Transverse colon (tissue), 4 donors: ENCODE data around the gene FYB1. TPM values are rescaled to one million over a fixed set of nuclear protein-coding genes. Genes with fewer than 3 reads are reported as not detected.

Experiments used
- DNase-seq: peaks from one replicate; pipeline ENCODE4 v3.0.0-alpha.2; 2019
- H3K27ac ChIP-seq, 4 donors: fragments of 200-600 bp; sonication (generic); 2 replicates each; pipeline ENCODE4 v1.5.1; 2016 to 2018; ENCODE audit warnings: inconsistent platforms in 4 of 4
- H3K27me3 ChIP-seq: fragments of 200-600 bp; sonication (generic); 2 replicates; pipeline ENCODE4 v1.5.1; 2017; ENCODE audit warnings: inconsistent platforms
- H3K36me3 ChIP-seq, 4 donors: fragments of 200-600 bp; sonication (generic); 2 replicates each; pipeline ENCODE4 v1.5.1; 2017 to 2019; ENCODE audit warnings: inconsistent platforms in 4 of 4
- H3K4me1 ChIP-seq, 4 donors: fragments of 200-600 bp; sonication (generic); 2 replicates each; pipeline ENCODE4 v1.5.1; 2017 to 2020; ENCODE audit warnings: inconsistent platforms in 4 of 4
- H3K4me3 ChIP-seq, 4 donors: fragments of 200-600 bp; sonication (generic); 1 replicate in 1 of 4; 2 replicates in 3 of 4; pipeline versions ENCODE4 v1.5.1 to v1.6.1; 2017 to 2019; ENCODE audit warnings: inconsistent platforms in 4 of 4
- H3K9me3 ChIP-seq, 2 donors: fragments of 200-600 bp; sonication (generic); 2 replicates each; pipeline ENCODE4 v1.5.1; 2017 to 2019; ENCODE audit warnings: inconsistent platforms in 2 of 2
- EP300 ChIP-seq: sonication (generic); formaldehyde crosslinking; IDR thresholded peaks from one replicate; pipeline ENCODE4 v1.6.1; 2017; ENCODE audit warnings: antibody characterized with exemption, low read depth
- POLR2A ChIP-seq: fragments of 450-650 bp; IDR thresholded peaks from one replicate; pipeline ENCODE4 v1.6.1; 2016; ENCODE audit warnings: antibody characterized with exemption, mild to moderate bottlenecking, moderate library complexity
- POLR2AphosphoS5 ChIP-seq, 3 donors: sonication (generic); formaldehyde crosslinking; IDR thresholded peaks; one replicate each; pipeline ENCODE4 v1.6.1; 2016; ENCODE audit warnings: antibody characterized with exemption in 3 of 3
- WGBS, 2 donors: methylation state at CpG; one replicate each; pipeline ENCODE4 v1.1.5; 2018; ENCODE audit warnings: low coverage in 1 of 2; 5-methylcytosine and 5-hydroxymethylcytosine counted together
- in situ Hi-C, 4 donors: fragments of 200-750 bp; cut with MboI; loops; one replicate each; pipeline versions ENCODE4 v1.15.0 to v1.15.1; 2017; ENCODE audit warnings: low sequenced_read_pairs in 3 of 4, low pct_ligation_motif_present in 1 of 4, low pct_unique_long_range_greater_than_20kb in 1 of 4
- intact Hi-C: fragments of 100-400 bp; cut with DNase I; formaldehyde crosslinking; loops from one replicate; pipeline ENCODE4 v1.15.1; 2023; ENCODE audit warnings: low total_unique reads
- total RNA-seq, 4 donors: library from RNA; depleted of rRNA; stranded (reverse); fragments of >200 nt; gene quantifications; one replicate each; pipeline ENCODE4 v1.1.0, GENCODE V29; 2016
- TF ChIP-seq, protein P1 (sequence below), 5 experiments: fragments of 200-600 bp in 3 of 5; fragments of 450-650 bp in 2 of 5; sonication (generic) in 3 of 5; IDR thresholded peaks; 1 replicate in 2 of 5; 2 replicates in 3 of 5; pipeline ENCODE4 v1.5.1; 2016 to 2017; ENCODE audit warnings: antibody characterized with exemption in 5 of 5, inconsistent platforms in 3 of 5, mild to moderate bottlenecking in 2 of 5, moderate library complexity in 1 of 5

FYB1 gene
- total RNA-seq, 4 donors from 2014 or later, result 6.4 to 38.5 (median 17.5) TPM

DNA sequence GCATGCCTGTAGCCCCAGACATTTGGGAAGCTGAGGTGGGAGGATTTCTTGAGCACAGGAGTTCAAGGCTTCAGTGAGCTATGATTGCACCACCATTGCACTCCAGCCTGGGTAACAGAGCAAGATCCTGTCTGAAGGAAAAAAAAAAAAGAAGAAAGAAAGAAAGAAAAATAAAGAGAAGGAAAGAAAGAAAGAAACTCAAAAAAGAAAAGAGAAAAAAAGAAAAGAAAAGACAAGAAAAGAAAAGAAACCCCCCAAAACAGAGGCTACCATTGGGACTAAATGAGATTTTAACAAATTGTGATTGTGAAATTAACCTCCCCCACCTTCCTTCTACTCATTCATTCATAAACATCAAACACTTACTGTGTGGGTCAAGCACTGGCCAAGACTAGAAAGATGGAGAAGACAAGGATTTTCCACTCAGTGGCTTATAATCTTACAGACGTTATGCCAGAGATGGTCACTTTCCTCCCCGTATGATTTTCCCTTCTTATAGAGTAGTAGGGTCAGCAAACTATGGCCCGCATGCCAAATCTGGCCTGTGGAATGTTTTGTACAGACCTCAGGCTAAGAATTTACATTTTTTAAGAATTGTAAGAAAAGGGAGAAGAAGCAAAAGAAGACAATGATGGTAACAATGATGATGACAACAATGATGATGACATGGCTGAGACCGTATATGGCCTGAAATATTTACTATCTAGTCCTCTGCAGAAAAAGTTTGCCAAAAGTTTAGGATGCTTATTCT, 1.1 kb upstream of the FYB1 start:
- Histone ChIP-seq H3K4me1 (peaks cover 0 to 18% (median 9%) of the 10 kb centered on the region in 4 donors), H3K9me3 (no peaks in the 10 kb centered on the region), H3K36me3 (no peaks in the 10 kb centered on the region), H3K4me3 (no peak overlapping the region), H3K27me3 (no peaks in the 10 kb centered on the region), H3K27ac (peak overlapping the region in 1 of 4 donors; percentile 37)
- intact Hi-C loops (no loop called here), in situ Hi-C loops (loop anchor here in 2 of 4 donors (5.0 to 10.0 kb wide), 2 partner anchors 332 to 334 kb away; no protein-coding TSS in a partner anchor)
- no peak for TF ChIP-seq POLR2A
- no peak for TF ChIP-seq POLR2AphosphoS5 (IDR thresholded peaks at IDR 0.05)
- TF ChIP-seq, protein P1, sequence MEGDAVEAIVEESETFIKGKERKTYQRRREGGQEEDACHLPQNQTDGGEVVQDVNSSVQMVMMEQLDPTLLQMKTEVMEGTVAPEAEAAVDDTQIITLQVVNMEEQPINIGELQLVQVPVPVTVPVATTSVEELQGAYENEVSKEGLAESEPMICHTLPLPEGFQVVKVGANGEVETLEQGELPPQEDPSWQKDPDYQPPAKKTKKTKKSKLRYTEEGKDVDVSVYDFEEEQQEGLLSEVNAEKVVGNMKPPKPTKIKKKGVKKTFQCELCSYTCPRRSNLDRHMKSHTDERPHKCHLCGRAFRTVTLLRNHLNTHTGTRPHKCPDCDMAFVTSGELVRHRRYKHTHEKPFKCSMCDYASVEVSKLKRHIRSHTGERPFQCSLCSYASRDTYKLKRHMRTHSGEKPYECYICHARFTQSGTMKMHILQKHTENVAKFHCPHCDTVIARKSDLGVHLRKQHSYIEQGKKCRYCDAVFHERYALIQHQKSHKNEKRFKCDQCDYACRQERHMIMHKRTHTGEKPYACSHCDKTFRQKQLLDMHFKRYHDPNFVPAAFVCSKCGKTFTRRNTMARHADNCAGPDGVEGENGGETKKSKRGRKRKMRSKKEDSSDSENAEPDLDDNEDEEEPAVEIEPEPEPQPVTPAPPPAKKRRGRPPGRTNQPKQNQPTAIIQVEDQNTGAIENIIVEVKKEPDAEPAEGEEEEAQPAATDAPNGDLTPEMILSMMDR (IDR thresholded peaks at IDR 0.05), result no peak
- no peak for TF ChIP-seq EP300
- DNase-seq, result no peak
- WGBS, 2 donors, result 89 to 95% methylated on average over 4 of the region's 4 CpGs

DNA sequence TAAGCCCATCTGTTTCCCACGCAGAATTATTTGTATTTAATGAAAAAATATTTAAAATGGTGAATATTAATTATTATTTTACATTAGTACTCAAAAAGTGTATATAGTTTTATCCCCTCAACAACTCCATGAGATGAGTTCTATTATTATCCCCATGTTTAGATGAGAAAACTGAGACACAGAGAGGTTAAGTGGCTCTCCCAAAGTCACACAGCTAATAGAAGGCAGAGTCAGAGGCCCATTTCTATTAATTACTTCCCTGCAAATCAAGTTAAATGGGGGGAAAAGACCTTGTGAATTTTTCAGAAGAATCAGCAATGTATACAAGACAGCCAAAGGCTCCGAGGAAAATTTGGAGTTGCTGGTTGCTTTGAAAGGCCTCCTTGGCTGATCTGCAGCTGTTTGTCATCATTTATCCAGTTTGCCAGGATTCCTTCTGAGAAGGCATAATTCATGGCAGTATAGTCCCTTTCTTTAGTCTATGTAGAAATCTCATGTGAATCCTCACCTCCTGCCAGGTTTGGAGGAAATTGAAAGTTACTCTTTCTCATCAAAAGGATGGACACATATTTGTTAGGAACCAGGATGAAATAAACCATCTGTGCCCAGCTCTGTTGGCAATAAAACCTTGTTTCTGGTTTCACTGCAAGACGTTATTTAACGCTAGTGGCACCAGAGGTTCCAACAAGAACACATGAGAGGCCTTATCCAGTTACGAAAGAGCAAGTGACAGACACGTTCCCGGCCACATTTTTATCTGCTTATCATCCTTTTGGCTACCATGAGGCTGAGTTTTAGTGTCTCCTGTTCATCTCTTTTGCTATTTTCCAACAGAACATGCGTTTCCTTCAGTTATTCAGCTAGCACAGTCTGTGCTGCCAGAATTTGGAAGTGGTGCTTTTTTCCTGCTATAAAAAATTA, 621 bp downstream of the FYB1 start:
- no peaks in the 10 kb centered on the region for H3K36me3 ChIP-seq
- DNase-seq, result no peak
- in situ Hi-C loops, result loop anchor here (5.0 to 10.0 kb wide), 5 partner anchors 64 to 346 kb away; no protein-coding TSS in a partner anchor
- H3K9me3 ChIP-seq, result no peaks in the 10 kb centered on the region
- peak overlapping the region; percentile 30 to 69 (median 44) for H3K27ac ChIP-seq
- TF ChIP-seq POLR2AphosphoS5 (IDR thresholded peaks at IDR 0.05) (peak in 2 of 3 donors; percentile 30), POLR2A (no peak), EP300 (no peak)
- TF ChIP-seq, protein P1 (IDR thresholded peaks at IDR 0.05), result no peak
- no peaks in the 10 kb centered on the region for H3K27me3 ChIP-seq
- peaks cover 0 to 10% (median 5%) of the 10 kb centered on the region in 4 donors for H3K4me1 ChIP-seq
- 62 to 70% methylated on average over 4 to 8 of the region's 8 CpGs for WGBS, 2 donors
- peak overlapping the region in 1 of 4 donors; percentile 22 for H3K4me3 ChIP-seq
- intact Hi-C loops, result loop anchor here (10.0 kb wide), 2 partner anchors 66 to 326 kb away; no protein-coding TSS in a partner anchor

DNA sequence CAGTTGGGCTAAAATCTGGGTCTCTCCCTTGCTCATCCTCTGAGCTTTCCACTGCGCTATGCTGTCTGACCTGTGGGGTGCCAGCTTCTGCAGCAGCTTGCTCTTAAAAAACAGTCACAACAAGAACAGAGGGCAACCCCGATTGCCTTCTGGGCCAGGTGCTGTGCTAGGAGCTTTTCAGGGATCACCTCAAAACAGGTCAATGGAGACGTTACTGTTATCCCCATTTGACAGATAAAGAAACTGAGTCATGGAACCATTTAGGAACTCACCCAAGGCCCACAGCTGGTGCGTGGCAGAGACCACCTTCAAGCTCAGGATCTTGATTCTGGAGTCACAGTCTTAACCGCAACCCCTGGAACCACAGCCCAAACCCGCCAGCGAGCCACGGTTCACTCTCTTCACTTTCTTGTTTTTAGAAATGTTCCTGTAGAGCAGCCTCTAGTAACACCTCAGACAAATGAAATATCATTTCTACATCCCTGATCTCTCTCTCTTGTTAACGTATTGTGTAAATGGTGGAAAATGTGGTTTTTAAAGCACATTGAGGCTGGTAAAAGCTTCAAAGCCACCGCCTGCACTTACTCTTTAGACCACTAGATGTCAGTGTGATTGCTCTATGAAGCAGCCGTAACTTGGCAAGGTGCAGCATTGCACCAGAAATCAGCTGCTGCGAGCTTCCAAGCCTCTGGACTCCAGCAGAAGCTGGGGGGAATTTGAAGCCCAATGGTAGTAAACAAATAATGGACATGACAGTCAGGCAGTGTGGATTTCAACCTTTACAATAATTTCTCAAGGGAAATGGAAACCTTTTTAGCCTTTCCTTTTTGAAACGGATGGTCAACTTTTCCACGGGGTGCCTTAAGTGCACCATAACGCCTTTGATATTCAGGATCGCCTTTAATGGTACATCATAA, 1.7 kb downstream of the FYB1 start:
- Histone ChIP-seq H3K27ac (peak overlapping the region; percentile 30 to 69 (median 44)), H3K9me3 (no peaks in the 10 kb centered on the region), H3K4me3 (peak overlapping the region in 1 of 4 donors; percentile 17), H3K27me3 (no peaks in the 10 kb centered on the region), H3K36me3 (no peaks in the 10 kb centered on the region), H3K4me1 (peaks cover 0 to 7% (median 3%) of the 10 kb centered on the region in 4 donors)
- 40 to 49% methylated on average over 14 to 16 of the region's 16 CpGs for WGBS, 2 donors
- peak; percentile 79 for DNase-seq
- in situ Hi-C loops (loop anchor here (5.0 to 10.0 kb wide), 5 partner anchors 65 to 347 kb away; no protein-coding TSS in a partner anchor), intact Hi-C loops (loop anchor here (10.0 kb wide), 2 partner anchors 67 to 327 kb away; no protein-coding TSS in a partner anchor)
- TF ChIP-seq POLR2AphosphoS5 (IDR thresholded peaks at IDR 0.05) (peak in 1 of 3 donors; percentile 24), POLR2A (no peak), EP300 (no peak)
- TF ChIP-seq, protein P1 (IDR thresholded peaks at IDR 0.05), result peak; percentile 96 to 98 (median 97)
